OCI-M2 (cell line): ENCODE data around the gene ITGAX.
A peak's percentile ranks its signal among the peaks of the same experiment; 100 is the strongest.

Experiments used
- DNase-seq: peaks from one replicate; lab custom pipeline; 2025; ENCODE audit not compliant: unreplicated experiment; lab: John Stamatoyannopoulos, UW

Gene ITGAX

DNA sequence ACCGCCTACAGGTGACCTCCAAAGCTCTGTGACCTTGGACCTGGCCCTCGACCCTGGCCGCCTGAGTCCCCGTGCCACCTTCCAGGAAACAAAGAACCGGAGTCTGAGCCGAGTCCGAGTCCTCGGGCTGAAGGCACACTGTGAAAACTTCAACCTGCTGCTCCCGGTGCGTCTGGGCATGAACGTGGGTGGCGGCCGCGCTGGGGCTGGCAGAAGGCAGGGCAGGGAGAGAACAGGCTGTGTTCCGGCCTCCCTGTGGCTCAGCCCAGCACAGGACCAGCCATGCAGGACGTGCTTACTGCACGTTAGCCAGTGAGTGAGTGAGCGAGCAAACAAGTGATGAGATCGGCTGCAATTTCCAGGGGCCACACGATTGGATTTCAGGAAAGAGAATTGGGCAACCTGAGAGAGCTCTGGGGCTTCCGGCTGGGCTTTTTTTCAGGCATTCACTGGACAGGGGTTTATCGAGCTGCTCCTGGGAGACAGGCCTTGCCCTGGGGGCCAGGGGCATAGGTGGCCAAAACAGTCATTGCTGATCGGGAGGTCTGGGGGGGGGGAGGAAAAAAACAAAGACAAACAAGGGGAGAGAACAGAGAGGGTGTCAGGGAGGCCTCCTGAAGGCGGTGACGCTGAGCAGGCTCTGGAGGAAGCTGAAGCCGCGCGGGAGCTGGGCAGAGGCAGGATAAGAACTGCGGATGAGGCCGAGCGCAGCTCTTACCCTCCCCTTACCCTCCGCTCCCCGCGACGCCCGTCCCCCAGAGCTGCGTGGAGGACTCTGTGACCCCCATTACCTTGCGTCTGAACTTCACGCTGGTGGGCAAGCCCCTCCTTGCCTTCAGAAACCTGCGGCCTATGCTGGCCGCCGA is 16.9 kb downstream of the ITGAX start:
- no peak for DNase-seq

DNA sequence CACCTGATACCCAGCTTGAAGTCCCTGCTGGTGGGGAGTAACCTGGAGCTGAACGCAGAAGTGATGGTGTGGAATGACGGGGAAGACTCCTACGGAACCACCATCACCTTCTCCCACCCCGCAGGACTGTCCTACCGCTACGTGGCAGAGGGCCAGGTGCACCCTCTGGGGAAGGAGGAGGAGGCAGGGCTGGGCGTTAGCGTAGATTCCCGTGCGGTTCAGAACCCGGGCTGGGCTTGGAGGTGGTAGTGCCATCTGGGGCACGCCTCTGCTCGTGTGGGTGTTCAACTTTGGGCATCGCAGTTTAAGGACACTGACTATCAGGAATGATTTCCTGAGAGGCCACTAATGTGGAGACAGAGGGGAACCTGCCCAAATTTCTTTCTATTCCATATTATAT is 18.3 kb downstream of the ITGAX start:
- no peak for DNase-seq

DNA sequence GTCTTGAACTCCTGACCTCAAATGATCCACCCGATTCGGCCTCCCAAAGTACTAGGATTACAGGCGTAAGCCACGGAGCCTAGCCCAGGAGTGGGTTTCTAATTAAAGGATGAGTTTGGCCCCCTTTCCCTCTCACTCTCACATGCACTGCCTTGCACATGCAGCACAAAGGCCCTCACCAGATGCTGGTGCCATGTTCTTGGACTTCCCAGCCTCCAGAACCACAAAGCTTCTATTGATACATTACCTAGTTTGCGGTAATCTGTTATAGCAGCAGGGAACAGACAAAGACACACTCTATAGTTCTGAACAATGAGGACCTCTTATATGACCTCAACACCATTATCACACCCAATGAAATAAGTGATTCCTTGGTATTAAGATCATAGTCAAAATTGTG is 20.3 kb downstream of the ITGAX start:
- DNase-seq, result no peak

DNA sequence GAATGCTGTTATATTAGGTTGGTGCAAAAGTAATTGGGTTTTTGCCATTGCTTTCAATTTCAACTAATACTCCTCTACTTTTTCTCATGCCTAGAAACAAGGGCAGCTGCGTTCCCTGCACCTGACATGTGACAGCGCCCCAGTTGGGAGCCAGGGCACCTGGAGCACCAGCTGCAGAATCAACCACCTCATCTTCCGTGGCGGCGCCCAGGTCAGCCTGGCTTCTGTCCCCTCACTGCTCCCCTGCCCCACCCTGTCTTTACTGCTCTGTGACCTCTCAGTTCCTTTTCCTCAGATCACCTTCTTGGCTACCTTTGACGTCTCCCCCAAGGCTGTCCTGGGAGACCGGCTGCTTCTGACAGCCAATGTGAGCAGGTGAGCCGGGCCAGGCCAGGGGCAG is 21.7 kb downstream of the ITGAX start:
- no peak for DNase-seq

DNA sequence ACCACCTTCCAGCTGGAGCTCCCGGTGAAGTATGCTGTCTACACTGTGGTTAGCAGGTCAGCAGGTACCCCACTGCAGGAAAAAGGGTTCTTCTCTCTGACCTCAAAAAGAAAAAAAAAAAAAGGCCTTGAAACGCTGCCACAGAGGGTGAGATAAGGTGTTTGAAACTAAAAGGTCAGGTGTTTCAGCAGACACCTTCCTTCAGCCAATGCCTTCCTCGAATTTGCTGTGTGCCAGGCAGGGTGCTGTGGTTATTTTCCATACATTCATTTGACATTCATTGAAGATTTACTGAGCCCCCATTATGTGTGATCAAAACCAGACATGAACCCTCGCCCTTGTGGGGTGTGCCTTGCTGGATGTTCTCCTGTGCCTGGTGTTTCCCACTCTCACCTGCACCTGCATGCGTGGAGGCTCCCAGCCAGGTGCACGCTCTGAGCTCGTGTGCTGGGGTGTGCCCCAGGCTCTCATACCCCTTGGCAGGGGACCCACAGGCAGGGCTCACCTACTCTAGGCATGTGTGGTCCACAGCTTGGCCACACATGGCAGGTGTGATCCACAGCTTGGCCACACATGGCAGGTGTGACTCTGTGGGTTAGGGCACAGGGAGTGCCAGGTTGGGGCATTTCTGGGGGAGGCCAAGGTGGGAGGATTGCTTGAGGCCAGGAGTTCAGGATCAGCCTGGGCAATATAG is 22.4 kb downstream of the ITGAX start:
- no peak for DNase-seq

DNA sequence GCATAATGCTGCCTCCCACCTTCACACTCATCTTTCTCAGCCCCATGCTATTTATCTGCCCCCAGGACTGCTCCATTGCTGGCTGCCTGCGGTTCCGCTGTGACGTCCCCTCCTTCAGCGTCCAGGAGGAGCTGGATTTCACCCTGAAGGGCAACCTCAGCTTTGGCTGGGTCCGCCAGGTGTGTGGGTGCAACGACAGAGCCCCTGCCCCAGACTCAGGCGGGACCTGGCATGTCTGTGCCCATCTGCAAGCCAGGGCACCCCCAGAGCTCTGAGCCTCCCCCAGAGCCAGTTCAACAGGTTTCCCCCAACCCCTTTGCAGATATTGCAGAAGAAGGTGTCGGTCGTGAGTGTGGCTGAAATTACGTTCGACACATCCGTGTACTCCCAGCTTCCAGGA is 25.2 kb downstream of the ITGAX start:
- no peak for DNase-seq

DNA sequence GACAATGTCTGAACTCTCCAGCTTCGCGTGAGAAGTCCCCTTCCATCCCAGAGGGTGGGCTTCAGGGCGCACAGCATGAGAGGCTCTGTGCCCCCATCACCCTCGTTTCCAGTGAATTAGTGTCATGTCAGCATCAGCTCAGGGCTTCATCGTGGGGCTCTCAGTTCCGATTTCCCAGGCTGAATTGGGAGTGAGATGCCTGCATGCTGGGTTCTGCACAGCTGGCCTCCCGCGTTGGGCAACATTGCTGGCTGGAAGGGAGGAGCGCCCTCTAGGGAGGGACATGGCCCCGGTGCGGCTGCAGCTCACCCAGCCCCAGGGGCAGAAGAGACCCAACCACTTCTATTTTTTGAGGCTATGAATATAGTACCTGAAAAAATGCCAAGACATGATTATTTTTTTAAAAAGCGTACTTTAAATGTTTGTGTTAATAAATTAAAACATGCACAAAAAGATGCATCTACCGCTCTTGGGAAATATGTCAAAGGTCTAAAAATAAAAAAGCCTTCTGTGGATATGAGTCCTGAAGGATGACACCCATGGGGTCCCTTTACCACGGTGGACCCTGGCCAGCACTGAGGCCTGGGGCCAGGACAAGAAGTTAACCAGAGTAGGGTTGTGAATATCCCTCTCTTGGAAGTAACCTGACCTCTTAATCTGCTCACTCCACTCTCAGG is 27.6 kb downstream of the ITGAX start:
- peak; percentile 6 for DNase-seq

DNA sequence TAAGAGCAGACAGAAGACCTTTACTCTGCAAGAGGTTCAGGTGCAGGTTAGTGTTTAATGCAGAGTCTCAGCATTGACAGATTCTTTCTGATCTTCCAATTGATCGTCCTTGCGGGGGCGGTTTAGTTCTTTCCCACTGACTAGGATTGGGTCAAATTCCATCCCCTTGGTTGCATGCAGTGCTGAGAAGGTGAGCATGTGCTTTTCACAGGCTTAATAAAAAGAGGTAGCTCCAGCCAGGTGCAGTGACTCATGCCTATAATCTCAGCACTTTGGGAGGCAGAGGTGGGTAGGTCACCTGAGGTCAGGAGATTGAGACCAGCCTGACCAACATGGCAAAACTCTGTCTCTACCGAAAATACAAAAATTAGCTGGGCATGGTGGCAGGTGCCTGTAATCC is 30.7 kb downstream of the ITGAX start:
- DNase-seq, result no peak

DNA sequence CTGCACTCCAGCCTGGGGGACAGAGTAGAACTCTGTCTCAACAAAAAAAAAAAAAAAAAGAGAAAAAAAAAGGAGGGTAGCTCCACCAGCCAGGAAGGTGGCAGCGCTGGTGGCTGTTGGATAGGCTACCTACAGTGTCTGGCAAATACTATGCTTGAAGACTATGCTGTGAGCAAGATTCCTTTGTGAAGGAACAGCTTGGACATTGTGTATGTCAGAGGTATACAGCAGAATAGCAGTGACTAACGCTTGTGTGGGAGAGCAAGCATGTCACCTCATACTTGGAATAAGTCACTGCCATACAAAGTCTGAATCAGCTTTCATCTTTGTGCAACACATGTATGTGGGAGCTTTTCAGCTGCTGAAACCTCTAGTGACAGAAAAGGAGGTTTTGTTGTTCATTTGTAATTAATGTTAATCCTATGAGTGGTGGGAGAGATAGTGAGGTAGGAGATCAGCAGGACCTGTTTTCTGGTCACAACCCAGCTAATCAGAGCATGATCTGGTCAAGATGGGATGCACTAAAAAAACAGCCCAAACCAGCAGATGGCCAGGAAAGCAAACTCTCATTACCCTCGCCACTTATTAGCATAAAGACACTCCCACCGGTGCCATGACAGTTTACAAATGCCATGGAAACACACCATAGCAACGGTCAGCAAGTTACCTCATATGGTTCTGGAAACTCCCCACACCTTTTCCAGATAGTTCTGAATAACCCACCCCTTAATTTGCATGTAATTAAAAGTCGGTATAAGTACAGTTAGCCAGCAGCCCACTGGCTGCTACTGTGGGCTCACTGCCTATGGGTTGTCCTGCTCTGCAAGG is 31.4 kb downstream of the ITGAX start:
- DNase-seq, result no peak

DNA sequence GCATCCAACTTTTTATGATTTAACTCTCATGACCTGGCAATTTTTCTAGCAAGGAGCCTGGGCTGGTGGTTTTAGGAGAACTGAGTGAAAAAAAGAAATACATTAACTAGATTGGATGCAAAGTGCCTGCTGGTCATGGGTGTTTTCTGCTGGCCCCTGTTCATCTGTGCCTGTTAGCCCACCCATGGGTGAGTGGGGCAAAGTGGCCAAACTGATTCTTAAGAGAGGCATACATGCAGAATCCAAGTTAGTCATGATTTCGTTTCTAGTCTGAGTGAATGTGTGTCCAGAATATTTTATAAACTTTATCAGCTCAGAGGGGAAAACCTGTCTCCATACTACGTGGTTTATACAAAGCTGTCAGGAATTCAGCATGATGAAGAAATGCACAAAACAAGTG is 33.6 kb downstream of the ITGAX start:
- DNase-seq, result no peak

DNA sequence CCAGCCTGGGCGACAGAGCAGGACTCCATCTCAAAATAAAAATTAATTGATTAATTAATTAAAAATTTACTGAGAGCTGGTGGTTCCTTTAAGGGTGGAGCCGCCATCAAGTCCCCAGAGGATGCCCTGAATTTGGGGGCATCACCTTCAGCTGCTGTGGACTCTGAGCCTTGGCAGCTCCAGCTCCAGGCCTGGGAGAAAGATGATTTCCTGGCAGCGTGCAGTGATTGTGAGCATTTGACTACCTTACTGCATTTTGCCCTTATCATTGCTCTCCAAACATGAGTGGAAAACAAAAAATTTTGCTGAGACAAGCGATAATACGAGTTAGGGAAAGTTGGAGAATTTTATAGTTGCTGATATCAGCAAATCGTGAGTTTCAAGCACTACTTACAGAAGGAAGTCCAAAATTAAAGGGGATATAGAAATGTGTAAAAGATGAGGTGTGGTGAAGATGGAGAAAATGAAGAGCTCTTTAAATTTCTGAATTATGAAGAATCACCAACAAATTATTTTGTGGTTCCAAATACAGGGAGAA is 35.6 kb downstream of the ITGAX start:
- DNase-seq, result no peak

DNA sequence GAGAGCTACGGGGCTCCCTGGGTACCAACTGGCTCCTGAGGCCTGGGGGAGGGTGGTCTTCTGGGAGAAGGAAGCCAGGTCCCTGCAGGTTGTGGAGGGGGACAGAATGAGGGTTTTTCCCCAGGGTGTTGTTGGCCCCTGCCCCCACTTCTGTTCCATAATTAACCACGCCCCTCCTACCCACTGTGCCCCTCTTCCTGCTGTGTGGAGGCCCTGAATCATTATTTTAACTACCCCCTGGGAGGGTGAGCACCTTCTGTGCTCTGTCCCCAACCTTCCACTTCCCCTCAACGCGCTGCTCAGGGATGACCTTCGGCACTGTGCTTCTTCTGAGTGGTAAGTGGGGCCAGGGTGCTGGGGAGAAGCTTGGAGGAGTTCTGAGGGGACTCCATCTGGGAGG is 38.1 kb downstream of the ITGAX start, which contains the start of gene ITGAD:
Gene ITGAD (plus strand): TSS at position 280 of the 400 bp plus-strand sequence. CDS start 26 bp downstream, at position 306.
- no peak for DNase-seq

DNA sequence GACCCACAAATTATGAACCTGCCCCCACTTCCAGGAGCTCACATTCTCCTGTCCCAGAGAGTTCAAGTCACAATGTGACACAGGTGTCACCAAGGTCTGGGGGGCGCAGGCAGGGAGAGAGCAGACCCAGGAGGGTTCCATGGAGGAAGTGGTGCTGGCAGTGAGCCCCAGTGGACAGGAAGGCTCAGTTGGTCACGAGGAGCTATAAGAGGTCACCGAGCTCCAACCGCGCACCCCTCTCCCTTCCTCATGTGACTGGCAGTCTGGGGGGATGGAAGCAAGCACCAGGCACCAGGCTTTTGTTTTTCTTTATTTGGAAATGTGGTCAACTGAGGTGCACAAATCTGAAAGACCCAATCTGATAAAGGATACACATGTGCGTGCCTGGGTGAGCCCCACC is 40.7 kb downstream of the ITGAX start:
- no peak for DNase-seq

DNA sequence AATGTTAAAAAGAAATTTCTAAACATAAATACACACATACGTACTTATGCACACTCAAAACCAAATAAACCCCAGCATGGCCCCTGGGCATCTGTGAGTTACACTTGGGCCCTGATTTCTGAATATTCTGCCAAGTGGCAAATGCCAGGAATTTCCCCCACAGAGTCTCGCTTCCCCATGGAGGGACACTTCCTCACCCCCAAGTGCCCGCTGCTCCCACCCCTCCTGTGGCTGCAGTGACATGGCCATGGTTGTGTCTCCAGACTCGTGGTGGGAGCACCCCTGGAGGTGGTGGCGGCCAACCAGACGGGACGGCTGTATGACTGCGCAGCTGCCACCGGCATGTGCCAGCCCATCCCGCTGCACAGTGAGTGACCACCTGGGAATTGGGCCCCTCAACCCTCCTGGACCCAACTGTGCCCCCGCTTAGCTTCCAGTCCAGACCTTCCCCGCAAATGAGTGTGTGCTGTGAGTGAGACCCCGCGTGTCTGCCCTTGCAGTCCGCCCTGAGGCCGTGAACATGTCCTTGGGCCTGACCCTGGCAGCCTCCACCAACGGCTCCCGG is 42.2 kb downstream of the ITGAX start:
- no peak for DNase-seq

DNA sequence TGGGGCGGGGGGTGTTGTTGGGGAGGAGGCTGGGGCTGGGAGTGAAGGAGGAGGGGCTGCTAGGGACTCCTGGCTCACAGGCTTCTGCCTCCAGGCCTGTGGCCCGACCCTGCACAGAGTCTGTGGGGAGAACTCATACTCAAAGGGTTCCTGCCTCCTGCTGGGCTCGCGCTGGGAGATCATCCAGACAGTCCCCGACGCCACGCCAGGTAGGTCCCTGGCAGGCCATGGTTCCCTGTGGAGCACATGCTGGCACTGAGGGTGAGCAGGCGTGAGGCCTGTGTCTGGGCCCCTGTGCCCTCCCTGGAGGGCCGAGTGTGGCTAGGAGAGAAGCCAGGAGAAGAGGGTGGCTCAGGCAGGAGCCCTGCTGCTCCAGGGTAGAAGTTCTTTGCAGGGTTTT is 42.7 kb downstream of the ITGAX start:
- DNase-seq, result no peak

DNA sequence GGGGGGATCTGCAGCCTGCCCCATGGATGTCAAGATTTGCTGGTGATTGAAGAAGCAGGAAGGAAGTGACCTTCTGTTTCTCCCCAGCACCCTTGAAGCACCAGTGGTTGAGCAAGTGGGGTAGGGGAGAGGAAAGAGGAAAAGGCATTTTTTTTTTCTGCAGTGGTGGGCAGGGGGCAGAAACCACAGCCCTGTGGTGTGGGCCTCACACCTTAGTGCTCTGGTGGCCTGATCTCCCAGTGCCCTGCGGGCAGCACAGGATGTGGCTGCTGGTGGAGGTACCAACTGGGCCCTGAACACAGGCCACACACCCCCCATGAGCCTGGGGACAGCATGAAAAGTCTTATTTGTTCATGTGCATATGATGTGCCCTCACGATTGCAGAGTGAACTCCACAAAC is 45.2 kb downstream of the ITGAX start:
- no peak for DNase-seq

DNA sequence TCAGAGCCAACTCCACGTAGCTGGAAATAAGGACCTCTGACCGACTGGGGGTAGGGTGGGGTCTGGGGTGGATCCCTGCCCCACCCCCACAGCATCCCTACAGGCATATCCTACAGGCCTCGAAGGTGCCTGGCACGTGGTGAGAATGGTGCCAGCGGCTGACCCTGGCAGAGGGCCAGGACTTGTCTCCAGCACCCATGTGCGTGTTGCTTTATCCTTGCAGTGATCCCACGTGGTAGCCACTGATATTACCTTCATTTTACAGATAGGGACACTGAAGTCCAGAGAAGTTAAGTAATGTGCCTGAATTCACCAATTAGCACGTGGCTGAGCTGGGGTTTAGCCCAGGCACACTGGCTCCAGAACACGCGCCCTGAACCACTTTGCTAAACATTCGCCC is 46.5 kb downstream of the ITGAX start:
- DNase-seq, result no peak

DNA sequence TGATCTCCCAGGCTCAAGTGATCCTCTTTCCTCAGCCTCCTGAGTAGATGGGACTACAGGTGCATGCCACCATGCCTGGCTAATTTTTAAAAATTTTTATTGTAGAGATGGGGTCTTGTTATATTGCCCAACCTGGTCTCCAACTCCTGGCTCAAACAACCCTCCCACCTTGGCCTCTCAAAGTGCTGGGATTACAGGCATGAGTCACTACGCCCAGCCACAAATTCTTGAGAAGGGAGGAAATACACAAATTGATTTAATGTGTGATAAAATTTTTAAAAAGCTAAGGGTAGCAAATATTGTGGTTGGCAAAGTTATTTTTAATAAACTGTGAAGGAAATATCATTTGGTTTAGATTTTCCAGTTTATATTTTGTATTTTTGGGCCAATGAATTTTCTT is 47.7 kb downstream of the ITGAX start:
- DNase-seq, result no peak

DNA sequence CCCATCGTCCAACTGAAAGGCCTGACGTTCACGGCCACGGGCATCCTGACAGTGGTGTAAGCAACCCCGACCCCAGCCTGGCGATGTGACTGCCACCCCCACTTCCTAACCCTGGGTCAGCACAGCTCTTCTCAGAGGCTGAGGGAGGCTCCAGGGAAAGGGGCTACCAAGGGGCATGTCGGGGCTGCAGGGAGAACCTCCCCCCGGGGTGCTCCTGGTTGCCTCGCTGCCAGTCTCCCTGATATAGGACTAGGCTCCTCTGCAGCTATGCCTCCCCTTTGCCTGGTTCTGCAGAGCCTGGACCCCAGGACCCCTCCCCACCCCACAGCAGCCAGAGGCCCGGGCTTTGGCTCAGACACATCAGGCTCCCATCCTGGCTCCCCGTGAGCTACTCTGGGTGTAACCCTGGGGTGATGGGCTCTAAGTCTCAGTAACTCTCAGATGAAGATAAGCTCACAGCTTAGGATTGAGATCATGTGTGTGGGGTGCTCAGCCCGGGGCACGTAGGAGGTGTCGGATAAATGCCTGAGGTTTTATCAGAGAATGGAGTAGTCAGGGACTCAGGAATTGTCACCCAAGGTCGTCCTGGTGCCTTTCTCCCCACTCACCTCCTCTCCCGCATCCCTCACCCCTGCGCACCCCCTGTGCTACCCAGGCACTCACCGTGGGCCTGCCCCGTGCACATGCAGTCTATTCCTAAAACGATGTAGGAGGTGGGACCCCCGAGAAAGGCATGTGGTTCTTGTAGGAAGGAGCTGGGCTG is 48.8 kb downstream of the ITGAX start:
- no peak for DNase-seq
